Epidermal melanocyte (primary cell): ENCODE data around the gene AGT.

Source experiments
- DNase-seq: peaks from one replicate; pipeline ENCODE4 v3.0.0; 2011; ENCODE audit warnings: low spot score; ENCODE audit not compliant: insufficient read length

Gene AGT

DNA sequence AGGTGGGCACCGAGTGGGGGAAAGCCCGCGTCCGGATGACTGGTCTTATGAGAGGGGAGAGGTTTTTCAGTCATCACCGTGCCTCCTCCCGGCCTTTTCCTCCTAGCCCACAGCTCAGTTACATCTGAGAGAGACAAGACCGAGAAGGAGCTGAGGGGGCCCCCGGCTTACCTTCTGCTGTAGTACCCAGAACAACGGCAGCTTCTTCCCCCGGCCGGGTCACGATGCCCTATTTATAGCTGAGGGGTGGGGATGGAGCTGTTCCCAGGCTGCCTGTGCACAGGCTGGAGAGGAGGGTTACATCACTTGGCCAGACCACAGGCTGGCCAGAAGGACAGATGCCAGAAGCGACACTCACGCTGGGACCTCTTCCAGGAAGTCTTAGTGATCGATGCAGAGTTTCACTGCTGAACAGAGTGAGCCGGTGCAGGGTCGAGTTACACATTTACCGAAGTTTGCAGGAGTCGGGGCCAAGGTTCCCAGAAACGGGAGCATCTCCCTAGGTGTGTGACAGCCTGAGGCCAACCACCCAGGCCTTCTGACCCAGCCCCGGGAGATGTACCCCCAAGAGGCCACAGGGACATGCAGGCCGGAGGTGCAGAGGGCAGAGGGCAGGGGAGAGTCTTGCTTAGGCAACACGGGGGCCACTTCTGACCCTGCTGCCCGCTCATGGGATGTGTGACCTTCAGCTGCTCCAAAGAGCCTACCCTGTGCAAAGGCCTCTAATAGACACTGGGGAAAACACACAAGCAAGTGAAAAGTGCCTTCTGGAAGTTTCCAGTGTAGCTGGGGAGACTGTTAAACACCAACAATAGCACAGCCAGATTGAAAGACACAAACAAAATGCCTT lies at the start of gene AGT:
TSS of gene AGT (minus strand) at position 208 of the 850 bp plus-strand sequence. CDS start 3,299 bp downstream, outside the sequence.
- DNase-seq = peak; percentile 38

DNA sequence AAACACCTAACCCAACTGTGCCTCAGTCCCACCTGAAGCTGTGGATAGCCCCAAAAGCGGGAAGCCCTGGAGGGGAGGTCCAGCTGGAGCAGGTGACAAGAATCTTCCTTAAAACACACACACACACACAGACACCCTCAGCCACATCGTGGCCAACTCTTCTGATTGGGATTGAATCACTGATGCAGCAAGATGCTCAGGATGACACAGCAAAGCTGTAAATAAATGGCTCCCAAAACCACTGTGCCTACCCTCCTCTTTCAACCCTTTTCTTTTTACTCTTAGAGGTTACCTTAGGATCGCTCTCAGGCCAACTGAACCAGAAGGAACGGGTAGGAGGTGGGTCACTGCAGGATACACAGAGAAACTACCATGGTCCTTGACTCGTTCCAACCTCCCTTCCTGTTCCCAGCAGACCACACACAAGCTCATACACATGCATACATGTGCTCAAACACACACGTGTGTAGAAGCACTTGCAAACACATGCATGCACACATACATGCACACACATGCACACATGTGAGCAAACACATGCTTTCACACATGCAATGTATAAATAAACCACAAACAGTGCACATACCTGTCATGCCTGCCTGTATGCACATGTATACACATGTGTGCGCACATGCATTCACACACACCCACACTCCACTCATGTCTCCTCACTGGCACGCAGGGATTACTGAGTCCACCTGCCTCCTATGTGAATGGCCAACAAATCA lies 47.7 kb upstream of the AGT start:
- DNase-seq = no peak

DNA sequence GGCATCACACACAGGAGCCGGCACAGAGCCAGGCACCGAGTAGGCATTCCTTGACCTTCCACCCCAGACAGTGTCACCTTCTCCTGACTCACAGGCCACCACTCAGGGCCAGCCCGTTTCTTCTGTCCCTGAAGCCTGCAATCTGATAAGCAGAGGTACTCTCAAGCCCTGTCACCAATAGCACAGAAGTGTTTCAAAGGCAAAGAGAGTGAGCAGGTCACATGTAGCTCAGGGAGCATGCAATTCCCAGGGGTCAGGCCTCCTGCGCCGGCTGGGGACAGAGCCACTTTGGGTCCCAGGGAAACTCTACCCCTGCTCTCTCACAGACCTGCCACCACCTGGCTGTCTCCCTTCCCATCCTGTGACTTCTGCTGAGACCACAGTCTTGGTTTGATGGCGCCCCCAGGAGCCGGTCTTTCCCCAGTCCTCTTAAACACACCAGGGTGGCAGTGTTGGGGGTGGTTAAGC lies 46.5 kb upstream of the AGT start:
- no peak for DNase-seq

GRCh38 chr1:230759369-230760065 lies 45.6 kb upstream of the AGT start:
- DNase-seq = no peak

DNA sequence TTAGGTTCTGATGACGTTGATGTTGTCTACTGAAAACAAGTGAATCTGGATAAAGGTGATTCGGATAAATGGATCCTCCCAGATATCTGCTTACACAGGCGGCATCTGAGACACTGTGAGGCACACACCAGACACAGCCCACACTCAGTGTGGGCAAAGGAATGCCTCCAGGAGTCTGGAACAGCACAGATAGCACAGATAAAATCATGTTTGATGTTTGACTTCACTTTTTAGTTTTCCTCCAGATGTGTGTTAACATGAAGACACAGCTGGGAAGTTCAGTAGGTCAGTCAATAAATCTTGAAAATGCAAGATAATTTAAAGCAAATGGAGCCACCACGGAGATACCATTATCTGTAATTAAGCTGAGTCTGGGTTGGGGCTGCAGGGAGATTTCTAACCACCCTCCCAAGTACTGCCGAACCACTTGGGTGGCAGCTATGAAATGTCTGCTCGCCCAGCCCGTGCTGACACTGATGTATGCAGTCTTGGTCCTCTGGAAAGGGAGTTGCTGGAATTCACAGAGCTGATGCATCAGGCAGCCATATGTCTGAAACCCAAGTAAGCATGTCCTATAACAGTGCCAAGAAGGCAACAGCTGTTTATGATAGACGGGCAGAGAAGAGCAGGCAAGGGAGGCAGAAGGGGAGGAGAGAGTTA lies 44.9 kb upstream of the AGT start:
- DNase-seq = no peak

GRCh38 chr1:230757856-230758708 lies 44.2 kb upstream of the AGT start:
- no peak for DNase-seq

DNA sequence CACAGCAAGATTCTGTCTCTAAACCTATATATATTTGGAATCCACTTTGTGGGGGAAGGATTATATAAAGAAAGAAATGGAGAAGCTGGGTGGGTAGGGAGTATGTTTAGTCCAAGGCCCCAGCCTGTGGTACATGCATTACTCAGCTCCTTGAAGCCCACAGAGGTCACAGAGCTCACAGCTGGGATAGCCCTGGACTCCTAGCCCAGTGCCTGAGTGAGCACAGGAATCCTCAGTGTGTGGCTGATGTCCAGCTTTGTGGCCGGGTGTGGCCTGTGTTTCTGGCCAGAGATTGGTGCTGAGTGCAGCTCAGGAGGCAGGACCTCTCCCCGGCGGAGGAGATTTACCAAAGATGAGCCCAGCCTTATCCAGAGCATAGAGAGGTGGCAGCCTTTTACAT lies 40.9 kb upstream of the AGT start:
- no peak for DNase-seq

DNA sequence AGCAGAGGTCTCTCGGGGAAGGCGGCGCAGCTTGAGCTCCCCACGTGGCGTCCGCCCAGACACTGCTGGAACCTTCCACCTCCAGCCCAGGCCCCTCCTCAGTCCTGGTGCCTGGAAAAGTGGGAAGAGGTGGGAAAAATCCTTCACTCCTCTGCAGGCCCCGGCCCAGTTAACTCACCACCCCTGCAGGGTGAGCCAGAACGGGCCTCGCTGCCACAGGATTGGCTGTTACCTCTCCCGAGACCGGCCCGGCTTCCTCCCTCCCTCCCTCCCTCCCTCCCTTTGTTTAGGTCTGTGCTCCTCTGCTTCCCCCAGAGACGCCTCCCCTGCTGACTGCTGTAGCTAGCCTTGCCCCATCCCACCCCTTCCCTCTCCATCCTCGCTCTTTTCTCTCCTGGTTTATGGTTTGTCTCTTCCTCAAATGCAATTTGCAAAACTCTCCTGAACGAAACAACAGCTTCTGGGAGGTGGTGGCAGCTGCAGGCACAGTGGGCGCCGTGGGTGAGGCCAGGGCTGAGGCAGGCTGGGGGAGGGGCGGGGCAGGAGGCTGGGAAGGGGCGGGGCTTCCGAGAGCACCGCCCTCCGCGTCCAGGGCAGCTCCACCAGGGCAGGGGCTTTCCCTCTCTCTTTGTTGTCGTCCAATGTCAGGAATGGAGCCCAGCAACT lies 39.8 kb upstream of the AGT start:
- no peak for DNase-seq

- no peak for DNase-seq
Measured at GRCh38 chr1:230753191-230753585, 39.3 kb upstream of the AGT start.

GRCh38 chr1:230752407-230752806 lies 38.5 kb upstream of the AGT start:
- DNase-seq = no peak

DNA sequence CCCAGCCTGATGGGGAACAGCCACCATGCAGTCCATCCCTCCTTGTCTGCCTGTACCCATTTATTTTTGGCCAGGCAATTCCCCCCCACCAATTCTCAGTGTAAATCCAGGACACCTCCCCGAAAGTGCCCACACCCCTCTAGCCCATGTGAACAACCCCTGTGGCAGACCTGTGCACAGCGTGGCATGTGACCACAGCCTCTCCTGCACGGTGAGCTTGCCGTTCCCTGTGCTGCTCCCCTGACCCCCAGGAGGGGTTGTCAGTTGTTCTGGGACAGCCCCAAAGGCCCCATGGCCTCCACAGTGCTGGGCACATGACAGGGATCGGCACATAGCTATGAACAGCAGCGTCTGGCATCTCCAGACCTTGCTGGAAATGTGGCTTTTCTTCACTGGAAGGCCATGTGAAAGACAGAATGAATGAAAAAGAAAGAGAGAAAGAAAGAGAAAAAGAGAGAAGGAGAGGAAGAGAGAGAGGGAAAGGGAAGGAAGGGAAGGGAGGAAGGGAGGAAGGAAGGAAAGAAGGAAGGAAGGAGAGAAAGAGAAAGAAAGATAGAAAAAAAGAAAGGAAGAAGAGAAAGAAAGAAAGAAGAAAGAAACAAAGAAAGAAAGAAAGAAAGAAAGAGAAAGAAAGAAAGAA lies 37.2 kb upstream of the AGT start:
- DNase-seq = no peak

DNA sequence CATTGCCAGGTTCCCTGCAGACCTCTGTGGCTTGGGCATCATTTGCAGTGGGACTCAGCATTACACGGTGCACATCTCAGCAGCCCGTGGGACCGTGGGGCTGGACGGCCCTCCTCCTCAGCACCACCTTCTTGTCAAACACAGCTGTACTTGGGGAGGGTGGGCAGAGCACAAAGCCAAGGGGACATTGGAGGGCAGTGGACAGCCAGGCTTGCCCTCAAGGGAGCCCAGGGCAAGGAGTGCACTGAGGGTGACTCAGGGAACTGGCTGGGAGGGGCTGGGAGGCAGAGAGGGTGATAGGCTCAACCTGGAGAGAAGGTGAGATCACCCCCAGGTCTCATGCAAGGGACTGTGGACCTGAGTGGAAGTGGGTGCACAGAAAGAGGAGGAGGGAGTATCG lies 36.7 kb upstream of the AGT start:
- DNase-seq = no peak

- DNase-seq = no peak
Measured at GRCh38 chr1:230749635-230750034, 35.7 kb upstream of the AGT start.

- no peak for DNase-seq
Measured at GRCh38 chr1:230749150-230749549, 35.2 kb upstream of the AGT start.

DNA sequence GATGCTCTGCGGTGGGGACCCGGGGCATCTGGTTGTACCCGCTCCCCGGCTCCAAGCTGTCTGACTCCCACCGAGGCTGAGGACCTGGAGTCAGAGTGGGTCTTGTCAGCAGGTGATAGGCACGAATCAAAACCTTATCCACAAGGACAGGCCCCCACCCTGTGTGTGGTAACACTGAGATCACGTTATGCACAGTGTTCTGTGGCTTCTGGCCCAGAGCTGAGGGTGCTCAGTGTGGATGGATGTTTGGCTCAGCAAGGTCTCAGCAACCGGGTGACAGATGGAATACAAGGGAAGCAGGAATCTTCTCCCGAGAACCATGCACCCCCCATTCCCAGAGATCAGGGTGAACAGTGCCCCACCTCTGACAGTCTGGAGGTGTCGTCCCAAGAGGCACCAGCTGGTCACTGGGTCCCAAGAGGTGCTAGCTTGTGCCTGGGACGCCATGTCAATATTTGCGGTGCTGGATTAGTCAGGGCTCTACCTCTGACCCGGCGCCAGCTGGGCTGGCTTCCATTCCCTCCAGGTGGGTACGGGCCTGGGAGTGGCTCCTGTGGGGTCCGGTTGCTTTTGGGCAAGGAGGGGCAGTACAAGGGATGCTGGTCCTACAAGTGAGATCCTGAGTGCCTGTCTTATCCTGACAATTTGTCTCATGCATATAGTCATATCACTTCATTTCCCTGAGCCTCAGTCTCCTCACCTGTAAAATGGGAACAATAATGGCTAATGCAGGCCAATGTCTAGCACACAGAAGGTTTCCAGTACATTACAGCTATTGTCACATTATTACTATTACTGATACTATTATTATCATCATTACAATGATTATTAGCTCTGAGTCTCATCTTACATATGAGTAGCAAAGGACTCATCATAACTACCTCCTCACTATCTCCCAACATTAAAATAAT lies 34.2 kb upstream of the AGT start:
- DNase-seq = no peak

DNA sequence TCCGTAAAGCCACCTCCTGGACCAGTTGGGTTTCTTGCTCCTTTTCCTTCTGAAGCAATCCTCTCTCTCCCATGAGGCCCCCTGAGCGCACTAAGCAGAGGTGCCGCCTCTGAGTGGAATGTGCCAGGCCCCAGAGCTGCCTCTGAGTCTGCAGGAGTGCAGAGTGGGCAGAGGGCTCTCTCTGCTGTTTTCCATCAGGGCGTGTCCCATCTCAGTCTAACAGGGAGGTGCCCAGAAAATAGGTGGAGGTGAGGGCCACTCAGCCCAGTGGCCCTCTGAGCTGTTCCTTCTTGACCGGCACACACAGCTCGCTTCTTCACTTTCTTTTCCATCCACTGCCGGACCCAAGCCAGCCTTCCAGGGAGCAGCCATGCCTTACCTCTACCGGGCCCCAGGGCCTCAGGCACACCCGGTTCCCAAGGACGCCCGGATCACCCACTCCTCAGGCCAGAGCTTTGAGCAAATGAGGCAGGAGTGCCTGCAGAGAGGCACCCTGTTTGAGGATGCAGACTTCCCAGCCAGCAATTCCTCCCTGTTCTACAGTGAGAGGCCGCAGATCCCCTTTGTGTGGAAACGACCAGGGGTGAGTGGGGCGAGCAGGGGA lies 33.3 kb upstream of the AGT start, which contains the start of gene CAPN9:
TSS of gene CAPN9 (plus strand) at position 262 of the 604 bp plus-strand sequence. CDS start at position 371, 109 bp downstream.
- no peak for DNase-seq

DNA sequence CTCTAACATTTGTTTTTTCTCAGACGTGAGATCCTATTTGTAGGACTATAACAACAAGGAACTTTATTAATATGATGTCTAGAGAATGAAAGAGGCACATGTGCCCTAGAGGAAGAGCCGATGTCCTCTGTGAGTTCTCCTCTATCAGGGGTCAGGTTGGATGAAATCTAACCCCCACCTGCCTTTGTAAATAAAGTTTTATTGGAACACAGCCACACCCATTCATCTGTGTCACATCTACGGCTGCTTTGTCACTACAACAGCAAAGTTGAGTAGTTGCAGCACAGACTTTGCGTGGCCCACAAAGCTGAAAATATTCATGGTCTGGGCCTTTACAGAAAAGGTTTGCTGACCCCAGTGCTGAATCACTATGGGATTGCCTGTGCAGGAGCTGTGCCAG lies 32.7 kb upstream of the AGT start:
- DNase-seq = no peak

- DNase-seq = no peak
Measured at GRCh38 chr1:230745071-230745470, 31.1 kb upstream of the AGT start.
